OCI-LY7 (cell line): ENCODE measurements around the gene PPP6R3.

Experiments used
- EZH2phosphoT487 ChIP-seq: fragments of 200-600 bp; sonication (generic); IDR thresholded peaks from 2 replicates; pipeline ENCODE4 v1.6.1; 2018; ENCODE audit warnings: low read depth, borderline replicate concordance, mild to moderate bottlenecking, mixed run types, antibody characterized with exemption, low read length, moderate library complexity, mixed read lengths
- TF ChIP-seq, protein P1 (sequence below): fragments of 200-600 bp; sonication (generic); conservative IDR thresholded peaks from 2 replicates; pipeline ENCODE4 v1.5.1; 2014; ENCODE audit warnings: mild to moderate bottlenecking, antibody characterized with exemption, low read length, moderate library complexity, mixed read lengths

DNA sequence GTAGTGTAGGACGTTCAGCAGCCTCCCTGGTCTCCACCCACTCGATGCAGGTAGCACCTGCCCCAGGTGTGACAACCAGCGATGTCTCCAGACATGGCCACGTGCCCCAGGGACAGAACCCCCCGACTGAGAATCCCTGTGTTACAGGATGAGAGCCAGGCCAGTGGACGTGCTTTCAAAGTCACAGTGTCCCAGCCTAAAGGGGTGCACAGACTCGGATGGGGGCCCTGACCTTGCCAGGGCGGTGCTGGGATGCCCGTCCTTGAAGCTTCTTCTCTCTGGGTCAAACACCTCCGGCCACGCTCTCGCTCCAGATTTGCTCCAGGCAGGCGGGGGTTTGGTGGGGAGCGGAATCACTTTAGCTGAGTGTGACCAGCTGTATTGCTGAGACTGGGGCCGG, 200.5 kb downstream of the PPP6R3 start:
- TF ChIP-seq, protein P1, sequence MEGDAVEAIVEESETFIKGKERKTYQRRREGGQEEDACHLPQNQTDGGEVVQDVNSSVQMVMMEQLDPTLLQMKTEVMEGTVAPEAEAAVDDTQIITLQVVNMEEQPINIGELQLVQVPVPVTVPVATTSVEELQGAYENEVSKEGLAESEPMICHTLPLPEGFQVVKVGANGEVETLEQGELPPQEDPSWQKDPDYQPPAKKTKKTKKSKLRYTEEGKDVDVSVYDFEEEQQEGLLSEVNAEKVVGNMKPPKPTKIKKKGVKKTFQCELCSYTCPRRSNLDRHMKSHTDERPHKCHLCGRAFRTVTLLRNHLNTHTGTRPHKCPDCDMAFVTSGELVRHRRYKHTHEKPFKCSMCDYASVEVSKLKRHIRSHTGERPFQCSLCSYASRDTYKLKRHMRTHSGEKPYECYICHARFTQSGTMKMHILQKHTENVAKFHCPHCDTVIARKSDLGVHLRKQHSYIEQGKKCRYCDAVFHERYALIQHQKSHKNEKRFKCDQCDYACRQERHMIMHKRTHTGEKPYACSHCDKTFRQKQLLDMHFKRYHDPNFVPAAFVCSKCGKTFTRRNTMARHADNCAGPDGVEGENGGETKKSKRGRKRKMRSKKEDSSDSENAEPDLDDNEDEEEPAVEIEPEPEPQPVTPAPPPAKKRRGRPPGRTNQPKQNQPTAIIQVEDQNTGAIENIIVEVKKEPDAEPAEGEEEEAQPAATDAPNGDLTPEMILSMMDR, result no peak
- no peak for TF ChIP-seq EZH2phosphoT487
